ENCODE data around the gene C17orf107.

DNA sequence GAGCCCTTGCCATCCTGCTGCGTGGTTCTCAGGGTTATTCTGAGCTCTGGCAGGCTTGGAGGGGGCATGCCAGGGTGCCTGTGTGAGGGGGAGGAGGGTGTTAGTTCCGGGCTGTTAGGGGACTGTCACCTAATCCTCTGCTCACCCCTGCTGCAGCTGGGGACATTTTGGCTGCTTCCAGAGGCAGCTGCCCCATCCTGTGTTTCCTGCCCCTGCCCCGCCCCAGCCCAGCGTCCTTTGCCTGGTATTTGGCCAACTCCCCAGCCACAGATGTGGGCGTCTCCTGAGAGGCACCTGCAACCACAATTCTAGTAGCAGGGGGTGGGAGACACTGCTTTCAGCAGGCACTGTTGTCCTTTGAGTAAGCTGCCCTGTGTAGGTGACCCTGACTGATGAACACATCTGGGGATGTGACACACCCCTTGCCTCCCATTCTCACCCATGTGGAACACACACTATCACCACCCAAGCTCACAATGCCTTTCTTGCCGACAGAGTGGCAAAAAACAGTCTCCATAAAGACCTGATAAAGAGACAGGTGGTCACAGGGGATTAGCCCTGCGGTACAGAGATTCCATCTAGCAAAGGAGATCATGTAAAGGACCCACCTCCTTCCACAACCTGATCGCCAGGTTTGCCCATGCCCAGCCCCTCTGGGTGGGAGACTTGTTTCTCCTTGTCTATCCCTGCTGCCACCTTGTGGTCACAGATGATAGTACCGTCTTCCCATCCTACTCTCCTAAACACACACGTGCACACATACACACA is 3.9 kb downstream of the C17orf107 start, which contains the start of gene CHRNE:
- TF ChIP-seq, protein P1, sequence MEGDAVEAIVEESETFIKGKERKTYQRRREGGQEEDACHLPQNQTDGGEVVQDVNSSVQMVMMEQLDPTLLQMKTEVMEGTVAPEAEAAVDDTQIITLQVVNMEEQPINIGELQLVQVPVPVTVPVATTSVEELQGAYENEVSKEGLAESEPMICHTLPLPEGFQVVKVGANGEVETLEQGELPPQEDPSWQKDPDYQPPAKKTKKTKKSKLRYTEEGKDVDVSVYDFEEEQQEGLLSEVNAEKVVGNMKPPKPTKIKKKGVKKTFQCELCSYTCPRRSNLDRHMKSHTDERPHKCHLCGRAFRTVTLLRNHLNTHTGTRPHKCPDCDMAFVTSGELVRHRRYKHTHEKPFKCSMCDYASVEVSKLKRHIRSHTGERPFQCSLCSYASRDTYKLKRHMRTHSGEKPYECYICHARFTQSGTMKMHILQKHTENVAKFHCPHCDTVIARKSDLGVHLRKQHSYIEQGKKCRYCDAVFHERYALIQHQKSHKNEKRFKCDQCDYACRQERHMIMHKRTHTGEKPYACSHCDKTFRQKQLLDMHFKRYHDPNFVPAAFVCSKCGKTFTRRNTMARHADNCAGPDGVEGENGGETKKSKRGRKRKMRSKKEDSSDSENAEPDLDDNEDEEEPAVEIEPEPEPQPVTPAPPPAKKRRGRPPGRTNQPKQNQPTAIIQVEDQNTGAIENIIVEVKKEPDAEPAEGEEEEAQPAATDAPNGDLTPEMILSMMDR (IDR thresholded peaks at IDR 0.05; ENCODE audit: low read depth, low read length) = peak; percentile 63
- TF ChIP-seq EZH2phosphoT487 (IDR thresholded peaks at IDR 0.05; ENCODE audit: low read depth) = no peak
